Measurements from ENCODE around the gene GIMAP5.

GIMAP5 gene

DNA sequence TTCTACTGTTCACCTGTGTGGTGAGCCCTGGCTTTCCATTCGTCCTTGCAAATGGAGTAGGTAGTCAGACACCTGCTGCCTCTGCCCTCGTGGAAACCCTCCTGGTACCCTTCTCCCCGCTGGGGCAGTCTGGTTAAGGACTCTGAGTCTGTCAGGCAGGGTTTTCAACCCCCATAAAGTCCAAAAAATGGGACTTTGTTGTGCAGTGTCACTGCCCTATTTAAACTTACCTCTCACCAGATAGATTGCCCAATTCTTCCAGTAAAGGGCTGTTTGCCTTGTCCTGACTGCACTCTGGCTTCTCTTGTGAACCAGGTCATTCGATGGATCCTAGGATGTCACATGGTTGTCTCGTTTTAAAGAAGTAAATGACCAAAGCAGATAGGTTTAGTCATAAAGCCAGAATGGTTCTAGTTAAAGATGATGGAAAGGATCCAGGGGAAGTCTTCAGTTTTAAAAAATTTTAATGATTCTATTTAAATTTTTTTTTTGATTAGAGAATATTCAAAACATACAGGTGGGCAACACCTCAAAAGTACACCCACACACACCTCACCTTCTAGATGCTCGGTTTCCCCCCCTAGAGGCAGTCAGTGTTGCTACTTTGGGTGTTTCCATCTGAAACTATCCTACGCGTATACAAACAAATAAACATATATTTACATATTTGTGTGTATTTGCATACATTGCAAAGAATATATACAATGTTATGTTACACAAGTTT, 41.0 kb downstream of the GIMAP5 start:
- FAIRE-seq, result no peak

DNA sequence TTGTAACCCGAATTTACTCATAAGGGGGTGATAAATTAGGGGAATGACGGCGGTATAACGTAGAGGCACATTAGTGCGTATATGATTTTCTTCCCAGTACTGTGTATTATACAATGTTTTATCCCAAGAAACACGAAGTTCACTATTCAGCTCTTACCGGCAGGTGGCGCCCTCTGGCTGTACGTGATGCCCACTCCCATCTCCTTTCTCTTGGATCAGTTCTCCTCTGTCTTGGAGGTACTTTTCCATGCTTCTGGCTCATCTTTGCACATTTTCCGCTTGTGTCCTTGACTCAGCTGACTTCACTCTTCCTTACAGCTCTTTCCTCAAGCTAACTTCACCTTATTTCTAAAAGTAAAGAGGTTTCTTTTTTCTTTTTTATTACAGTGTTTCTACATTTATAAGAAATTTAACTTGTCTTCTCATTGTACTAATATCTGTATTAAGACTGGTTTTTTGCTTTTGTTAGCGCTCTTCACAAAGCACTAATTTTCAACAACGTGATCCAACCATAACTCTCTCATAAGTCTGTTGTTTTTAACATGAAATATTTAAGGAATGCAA, 41.6 kb downstream of the GIMAP5 start:
- FAIRE-seq, result peak; percentile 59

DNA sequence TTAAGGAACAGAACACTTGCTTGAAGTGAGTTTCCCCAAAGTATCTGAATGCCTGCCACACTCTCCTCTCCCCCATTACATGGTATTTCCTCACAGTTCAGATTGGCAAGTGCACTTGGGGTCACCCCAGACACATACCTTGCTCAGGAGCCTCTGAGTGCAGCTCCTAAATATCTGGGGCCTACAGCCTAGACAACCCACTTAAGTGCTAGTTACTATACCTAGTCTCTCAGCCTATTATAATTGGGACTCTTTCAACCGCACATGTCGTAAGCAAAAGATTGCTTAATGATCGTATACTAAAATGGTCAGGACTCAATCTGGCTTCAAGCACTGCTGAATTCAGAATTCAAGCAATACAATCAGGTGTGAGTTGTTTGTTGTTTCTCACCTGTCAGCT, 43.1 kb downstream of the GIMAP5 start:
- no peak for FAIRE-seq

DNA sequence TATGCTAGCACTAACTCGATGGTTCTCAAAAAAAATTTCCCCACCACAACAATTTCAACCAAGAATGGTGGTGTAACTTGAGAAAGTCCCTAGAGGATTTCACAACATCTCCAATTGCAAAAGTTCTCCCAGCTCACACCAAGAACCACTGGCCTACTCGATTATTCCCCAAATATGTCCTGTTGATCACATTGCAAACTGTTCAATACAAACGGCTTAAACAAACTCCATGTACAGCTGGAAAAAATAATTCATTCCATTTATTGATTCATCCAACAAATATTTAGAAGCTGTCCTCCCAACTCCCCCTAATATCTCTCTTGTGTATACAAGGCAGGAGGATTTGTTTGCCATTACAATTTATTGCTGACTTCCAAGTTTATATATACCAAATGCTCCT, 43.9 kb downstream of the GIMAP5 start:
- no peak for FAIRE-seq

DNA sequence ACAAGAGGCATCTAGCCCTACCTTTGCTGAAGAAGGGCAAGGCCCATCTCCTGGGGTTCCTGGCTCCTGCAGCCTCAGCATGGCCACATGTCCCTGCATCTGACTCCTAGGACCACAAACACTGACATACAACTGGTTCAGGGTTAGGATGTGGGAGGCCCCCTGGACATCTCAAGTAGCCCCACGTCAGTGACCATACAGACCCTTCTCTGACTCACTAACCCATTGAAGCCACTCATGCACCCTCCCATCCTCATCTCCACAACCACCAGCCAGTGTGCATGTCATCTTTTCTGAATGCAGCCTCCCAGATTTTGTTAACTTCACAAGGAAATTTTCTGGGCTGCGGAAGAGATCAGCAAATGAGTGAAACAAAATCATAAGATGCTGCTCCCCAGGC, 44.7 kb downstream of the GIMAP5 start:
- FAIRE-seq, result no peak

DNA sequence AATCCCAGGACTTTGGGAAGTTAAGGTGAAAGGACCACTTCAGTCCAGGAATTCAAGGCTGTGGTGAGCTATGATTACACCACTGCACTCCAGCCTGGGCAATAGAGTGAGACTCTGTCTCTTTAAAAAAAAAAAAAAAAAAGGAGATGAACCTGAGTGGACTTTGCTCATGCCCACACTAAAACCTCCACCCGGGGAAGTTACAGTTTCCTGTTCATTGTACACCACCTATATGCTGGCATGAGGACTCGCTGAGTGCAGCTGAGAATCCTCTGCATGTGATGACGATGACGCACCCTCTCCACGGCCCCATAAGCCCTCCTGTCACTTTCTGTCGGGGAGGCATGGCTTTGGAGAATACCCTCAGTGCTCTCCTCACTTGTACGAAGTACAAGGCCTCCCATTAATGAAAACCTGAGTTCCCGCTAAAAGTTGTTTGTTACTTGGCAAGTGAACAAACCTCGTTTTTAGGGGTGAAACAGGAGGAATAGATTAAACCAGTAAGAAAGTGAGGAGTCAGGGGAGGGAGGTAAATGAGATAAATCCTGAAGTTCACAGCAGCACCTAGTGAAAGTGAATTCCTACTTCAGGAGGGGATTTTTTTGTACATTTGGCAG, 47.0 kb downstream of the GIMAP5 start:
- no peak for FAIRE-seq

DNA sequence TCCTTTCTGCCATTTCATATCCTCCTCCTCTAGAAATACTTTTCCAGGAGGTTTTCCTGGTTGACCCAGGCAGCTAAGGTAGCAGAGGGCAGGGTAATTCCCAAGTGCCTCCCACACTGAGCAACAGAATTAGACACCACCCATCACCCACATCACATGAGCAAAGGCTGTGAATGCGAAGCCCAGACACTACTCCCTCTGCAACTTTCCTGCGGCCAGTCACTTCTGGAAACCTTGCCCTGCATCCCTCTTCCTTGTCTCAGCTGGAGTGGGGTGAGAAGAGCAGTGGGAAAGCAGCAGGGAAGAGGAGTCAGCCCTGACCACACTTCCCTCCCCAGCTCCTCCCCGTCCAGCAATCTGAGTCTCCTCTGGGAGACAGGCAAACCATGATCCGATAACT, 47.7 kb downstream of the GIMAP5 start:
- FAIRE-seq, result peak; percentile 8

DNA sequence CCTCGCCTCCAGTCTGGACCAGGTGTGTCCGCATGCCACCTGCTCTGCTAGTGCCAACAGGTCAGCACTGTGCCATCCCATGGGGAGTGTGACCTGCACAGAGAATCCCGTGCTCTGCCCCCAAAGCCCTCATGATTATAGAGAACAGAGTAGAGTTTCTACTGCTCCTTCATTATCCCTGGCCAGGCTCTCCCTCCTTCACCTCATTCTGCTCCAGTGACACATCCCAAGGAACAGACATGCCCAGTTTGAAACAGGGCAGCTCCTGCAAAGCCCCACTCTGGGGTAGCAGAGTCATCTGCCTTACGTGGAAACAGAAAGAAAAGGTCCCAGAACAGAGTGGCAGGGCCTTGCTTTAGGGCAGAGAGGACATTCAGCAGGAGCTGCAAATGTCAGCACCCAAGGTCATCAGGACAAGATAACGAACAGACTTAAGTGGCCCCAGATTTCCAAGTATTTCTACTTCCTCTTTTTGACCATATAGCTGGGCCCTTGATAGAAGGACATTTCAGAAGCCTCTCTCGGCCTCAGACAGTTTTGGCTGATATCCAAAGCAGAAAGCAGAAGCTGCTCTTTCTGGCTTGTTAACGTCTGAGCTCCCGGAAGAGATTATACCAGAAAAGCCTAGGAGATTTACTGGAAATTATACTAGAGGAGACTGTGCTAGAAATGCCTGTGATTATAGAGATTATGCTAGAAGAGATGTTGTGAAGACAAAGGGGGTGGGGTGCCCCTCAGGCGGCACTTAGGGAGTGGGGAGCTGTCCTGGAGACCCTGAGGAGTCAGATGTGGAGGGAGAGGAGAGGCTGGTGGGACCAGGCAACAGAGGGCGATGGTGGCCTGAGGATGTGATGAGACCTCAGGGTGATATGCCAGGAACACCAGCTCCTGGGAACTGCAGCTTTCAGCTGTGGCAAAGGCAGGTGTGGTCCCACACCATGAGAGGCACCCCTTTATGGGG, 50.4 kb downstream of the GIMAP5 start:
- no peak for FAIRE-seq

DNA sequence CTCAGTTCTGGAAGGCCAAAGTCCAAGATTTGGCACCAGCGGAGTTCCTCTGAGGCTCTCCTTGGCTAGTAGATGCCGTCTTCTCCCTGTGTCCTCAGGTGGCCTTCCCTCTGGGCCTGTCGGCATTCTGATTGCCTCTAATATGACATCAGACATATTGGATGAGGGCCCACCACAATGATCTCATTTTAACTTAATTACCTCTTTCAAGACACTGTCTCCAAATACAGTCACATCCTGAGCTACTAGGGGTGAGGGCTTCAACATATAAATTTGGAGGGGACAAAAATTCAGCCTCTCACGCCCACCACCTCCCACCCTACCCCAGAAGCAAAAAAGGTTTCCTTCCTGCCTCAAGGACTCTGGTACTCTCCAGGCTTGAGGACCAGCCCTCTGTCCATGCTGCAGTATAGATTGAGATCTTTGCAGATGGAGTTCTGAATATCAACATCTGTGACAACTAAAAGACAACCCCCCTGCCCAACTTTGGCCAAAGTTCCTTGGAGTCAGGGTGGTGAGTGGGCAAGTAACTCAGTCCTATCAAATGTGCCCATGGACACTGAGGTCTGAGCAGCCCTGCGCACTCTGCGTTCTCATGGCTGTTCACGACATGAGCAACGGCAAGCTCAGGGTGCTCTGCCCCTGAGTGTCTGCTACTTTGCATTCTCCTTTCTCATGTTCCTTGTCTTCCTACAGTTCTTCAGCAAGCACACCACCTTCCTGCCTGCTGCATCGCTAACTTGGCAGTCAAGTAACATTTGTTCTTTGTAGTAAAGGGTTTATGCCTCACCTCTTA, 51.5 kb downstream of the GIMAP5 start:
- no peak for FAIRE-seq

DNA sequence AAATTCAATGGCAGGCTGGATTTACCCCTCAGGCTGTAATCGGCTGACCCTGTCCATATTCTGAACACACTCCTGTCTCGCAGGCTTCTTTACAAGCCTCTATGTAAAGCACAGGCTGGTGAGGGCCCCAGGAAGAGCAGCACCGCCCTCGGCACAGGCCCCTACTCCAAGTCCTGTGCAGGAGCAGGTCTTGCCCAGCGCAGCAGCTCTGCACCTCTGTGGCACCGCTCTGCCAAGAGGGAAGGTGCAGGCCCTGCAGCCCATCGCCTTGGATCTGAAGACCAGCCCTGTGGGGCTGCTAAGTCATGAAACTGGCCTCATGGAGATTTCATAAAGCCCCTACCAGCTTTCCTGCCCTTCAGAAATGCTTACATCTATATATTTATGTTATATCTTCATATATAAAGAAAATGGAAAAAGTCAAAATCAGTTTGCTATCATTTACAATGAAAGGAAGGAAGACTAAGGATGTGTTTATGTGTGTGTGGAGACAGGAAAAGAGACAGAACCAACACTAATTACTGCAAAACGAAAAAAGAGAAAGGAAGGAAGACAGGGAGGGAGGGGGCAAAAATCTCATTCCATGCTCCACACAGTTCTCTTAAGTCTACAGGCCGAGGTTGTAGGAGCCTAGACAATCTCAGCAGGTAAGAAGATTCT, 53.3 kb downstream of the GIMAP5 start:
- no peak for FAIRE-seq

DNA sequence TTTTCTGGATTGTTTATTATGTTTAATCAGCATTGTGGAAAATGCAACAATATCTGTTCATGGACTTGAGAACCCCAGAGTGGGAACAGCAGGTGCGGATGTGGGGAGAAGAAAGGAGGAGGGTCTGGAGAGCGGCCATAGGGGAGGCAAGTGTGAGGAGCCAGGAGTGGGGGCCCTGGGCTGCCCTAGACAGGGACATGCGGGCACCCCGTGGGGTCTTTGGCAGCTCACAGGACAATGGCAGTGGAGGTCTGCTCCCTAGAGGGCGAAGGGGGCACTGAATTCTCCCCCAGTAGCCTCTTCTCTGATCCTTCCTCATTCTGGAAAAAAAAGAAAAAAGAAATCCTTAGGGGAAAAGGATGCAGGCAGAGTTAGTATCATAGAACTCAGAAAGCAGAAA, 54.1 kb downstream of the GIMAP5 start:
- FAIRE-seq, result no peak

DNA sequence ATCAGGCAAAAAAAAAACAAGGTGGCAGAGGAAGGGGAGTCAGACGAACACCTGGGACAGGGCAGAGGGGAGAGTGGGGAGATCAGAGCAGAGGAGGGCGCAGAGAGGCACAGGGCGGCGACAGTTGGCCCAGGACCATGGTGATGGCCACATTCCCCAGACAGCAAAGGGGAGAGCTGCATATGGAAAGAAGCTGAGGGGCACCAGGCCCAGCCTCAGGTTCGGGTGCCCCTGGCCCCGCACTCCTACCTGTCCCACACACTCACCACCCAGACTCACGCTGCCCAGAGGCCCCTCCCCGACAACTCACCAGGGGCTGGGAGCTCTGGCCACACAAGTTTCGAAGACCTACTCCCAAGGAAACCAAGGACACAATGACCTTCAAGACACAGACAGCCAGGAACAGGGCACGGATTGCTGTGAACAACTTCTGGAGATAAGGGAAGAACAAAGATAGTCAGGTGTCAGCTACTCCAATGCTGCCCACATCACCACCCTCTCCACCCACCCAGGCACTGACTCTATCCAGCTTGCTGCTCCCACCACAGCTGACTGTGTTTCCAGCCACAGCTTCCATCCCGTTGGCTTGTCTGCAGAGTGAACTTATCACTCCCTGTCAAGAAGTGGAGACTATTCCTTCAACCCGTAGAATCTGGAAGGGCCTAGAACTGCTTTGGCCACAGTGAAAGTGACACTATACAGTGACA, 54.7 kb downstream of the GIMAP5 start:
- no peak for FAIRE-seq
